T-helper 17 cell (primary cell): ENCODE results near the gene TRPM5. TPM values are rescaled to one million over a fixed set of nuclear protein-coding genes. Genes with fewer than 3 reads are reported as not detected.

ENCODE experiments used
- ATAC-seq: fragments of 150-1000 bp; cut with Tn5 transposase; 2 replicates; pipeline ENCODE4 v1.10.0; 2021; ENCODE audit warnings: mild to moderate bottlenecking, moderate library complexity
- DNase-seq, 3 donors: peaks; one replicate each; pipeline versions ENCODE4 v3.0.0 to v3.0.0-alpha.2; 2020 to 2021
- H3K9me3 ChIP-seq: one replicate; pipeline ENCODE4 v1.7.0; 2013; ENCODE audit warnings: low read length, mild to moderate bottlenecking; ENCODE audit not compliant: control insufficient read depth, poor library complexity, severe bottlenecking
- H3K27ac Mint-ChIP-seq: one replicate; pipeline ENCODE4 v1.8.0; 2022; ENCODE audit warnings: mild to moderate bottlenecking, moderate library complexity, mixed read lengths
- H3K27me3 Mint-ChIP-seq: one replicate; pipeline ENCODE4 v1.8.0; 2022; ENCODE audit warnings: mixed read lengths
- H3K36me3 Mint-ChIP-seq: one replicate; pipeline ENCODE4 v1.8.0; 2022; ENCODE audit warnings: low read depth, mixed read lengths
- H3K4me1 Mint-ChIP-seq: one replicate; pipeline ENCODE4 v1.8.0; 2022; ENCODE audit warnings: mild to moderate bottlenecking, mixed read lengths
- H3K4me3 Mint-ChIP-seq: one replicate; pipeline ENCODE4 v1.8.0; 2022; ENCODE audit warnings: mild to moderate bottlenecking, moderate library complexity, mixed read lengths
- total RNA-seq, 4 donors: library from RNA in 2 of 4; stranded (reverse) in 2 of 4; gene quantifications; one replicate each; pipeline ENCODE4 v1.2.3 and lab custom pipeline; 2022 to 2026

The TRPM5 gene
- total RNA-seq, 2 donors from 2014 or later, result 0.07 to 0.08 TPM

DNA sequence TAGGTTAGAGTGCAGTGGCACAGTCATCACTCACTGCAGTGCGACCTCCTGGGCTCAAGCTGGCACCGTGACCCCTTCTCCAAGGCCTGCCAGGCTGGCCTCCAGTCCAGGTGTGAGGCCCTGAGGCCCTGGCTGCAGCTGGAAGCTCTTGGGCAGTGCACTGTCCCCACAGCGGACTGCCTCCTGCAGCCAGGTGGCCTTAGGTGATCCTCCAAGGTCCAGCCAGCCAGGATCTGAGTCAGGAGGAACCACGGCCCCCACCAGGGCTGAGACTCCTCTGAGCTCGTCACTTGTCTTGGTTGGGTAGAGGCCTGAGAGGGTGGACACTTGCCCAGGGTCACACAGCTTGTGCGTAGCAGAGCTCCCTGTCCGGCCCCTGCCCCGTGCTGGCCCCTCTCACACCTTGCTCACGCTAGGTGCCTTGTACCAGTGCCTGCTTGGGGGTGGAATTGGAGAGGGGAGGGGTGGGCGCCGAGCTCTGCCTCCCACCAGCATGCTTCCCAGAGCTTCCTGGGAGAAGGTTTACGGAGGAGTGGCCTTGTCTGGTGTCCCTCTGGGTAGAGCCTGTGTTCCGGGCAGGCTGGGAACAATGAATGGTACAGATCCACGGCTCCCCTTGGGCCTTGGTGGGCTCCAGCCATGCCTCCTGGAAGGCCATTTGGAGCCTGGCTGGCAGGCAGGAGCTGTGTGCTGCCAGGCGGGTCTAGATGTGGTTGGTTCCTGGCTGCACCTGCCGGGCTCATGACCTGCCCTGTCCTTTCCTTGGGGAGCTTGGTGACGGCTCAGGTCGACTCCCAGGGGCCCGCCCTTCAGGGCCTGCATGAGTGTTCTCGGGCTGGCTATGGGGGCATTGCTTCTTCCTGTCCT lies 21.1 kb upstream of the TRPM5 start:
- no peak overlapping the region for H3K4me3 Mint-ChIP-seq
- H3K9me3 ChIP-seq, result no peaks in the 10 kb centered on the region
- H3K36me3 Mint-ChIP-seq, result no peaks in the 10 kb centered on the region
- peaks cover 19% of the 10 kb centered on the region for H3K4me1 Mint-ChIP-seq
- ATAC-seq, result no peak
- H3K27ac Mint-ChIP-seq, result no peak overlapping the region
- no peaks in the 10 kb centered on the region for H3K27me3 Mint-ChIP-seq
- DNase-seq, result no peak

DNA sequence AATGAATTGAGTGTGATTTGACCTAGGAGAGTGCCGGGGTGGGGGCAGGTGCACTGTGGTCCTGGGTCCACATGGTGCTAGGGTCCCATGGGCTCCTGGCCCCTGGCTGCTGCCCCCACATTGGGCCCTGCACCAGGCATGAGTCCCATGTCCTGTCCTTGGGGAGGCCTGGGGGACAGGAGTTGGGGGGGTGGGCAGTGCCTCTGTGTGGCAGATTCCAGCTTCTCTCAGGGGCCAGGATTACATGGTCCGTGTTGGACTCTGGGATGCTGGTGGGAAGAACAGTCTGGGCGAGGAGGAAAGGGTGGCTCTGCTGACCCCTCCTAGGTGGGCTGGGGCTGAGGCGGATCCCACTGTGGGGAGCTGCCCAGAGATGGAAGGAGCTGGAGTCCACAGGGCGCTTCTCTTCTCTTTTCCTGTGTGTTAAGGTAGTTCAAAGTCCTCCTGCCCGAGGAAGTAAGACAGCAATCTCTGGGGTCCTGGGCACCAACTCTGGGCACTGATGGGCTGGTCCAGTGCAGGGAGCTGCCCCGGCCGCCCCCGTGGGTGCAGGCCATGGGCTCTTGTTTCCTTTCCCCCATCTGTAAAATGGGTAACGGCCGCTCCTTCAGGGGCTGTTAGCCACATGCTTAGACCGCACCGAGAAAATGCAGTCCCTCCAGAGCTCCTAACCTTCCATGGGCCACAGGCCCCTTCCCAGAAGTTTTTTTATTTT lies 20.3 kb upstream of the TRPM5 start:
- DNase-seq (no peak), ATAC-seq (no peak)
- H3K9me3 ChIP-seq, result no peaks in the 10 kb centered on the region
- H3K4me3 Mint-ChIP-seq, result no peak overlapping the region
- H3K27me3 Mint-ChIP-seq, result no peaks in the 10 kb centered on the region
- no peak overlapping the region for H3K27ac Mint-ChIP-seq
- H3K36me3 Mint-ChIP-seq, result no peaks in the 10 kb centered on the region
- peaks cover 19% of the 10 kb centered on the region for H3K4me1 Mint-ChIP-seq

DNA sequence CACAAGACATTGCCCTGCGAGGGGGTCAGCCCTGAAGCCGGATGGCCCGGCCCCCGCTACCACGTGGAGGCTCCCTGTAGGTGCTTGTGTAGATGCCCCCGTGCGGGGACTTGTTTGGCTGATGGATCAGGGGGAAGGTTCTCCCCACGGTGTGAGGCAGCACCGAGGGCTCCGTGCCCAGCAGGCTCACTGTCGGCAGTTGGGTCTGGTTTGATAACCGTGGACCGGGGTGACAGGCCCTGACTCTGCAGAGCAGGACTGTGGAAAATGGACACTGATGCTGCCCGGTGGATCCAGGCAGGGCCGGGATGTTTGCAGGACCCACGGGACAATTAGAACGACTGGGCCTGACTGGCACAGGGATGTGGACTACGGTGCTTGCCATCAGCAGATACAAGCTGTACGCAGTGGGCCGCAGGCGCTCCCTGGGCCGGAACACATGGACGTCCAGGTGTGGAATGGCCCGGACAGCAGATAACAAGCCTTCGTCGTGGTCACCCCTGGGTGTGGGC lies 19.5 kb upstream of the TRPM5 start:
- no peak overlapping the region for H3K27ac Mint-ChIP-seq
- H3K4me1 Mint-ChIP-seq, result peaks cover 23% of the 10 kb centered on the region
- no peaks in the 10 kb centered on the region for H3K36me3 Mint-ChIP-seq
- no peaks in the 10 kb centered on the region for H3K27me3 Mint-ChIP-seq
- no peak for DNase-seq
- H3K4me3 Mint-ChIP-seq, result no peak overlapping the region
- H3K9me3 ChIP-seq, result no peaks in the 10 kb centered on the region
- no peak for ATAC-seq

DNA sequence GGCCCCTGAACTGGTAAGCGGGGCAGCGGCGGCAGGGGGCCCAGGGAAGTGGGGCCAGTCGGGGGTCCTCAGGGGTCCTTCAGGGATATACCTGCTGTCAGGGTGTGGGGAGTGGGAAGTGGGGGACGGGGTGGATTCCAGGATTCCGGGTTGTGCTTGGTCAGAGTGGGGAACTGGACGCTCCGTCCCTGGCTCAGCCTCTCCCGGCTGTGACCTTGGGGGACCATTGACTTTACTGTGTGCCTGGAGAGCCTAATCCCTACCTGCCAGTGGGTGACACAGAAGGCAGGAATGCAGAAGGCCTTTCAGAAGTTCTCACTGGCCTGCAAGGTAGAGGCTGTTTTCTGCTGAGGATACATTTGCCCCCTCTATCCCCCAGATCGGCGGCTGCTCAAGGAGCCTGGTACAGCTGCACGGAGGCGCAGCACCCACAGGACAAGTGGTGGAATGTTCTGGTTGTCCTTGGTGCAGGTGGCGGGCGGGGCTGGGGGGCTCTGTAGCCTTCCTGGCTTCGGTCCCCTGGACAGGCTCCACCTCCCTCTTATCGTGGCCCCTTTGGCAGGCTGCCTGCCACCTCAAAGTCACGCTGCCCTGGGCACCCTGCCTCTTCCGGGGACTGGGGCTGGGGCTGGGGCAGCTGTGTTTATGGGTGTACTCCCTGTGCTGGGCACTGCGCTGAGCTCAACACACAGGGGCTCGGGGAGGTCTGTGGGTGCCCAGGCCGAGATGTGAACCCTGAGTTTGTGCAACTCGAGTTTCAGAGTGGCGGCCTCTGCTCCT lies 18.9 kb upstream of the TRPM5 start:
- H3K9me3 ChIP-seq, result no peaks in the 10 kb centered on the region
- DNase-seq (no peak), ATAC-seq (no peak)
- peaks cover 25% of the 10 kb centered on the region for H3K4me1 Mint-ChIP-seq
- H3K27ac Mint-ChIP-seq, result no peak overlapping the region
- H3K27me3 Mint-ChIP-seq, result no peaks in the 10 kb centered on the region
- peak overlapping the region; percentile 62 for H3K4me3 Mint-ChIP-seq
- H3K36me3 Mint-ChIP-seq, result no peaks in the 10 kb centered on the region

DNA sequence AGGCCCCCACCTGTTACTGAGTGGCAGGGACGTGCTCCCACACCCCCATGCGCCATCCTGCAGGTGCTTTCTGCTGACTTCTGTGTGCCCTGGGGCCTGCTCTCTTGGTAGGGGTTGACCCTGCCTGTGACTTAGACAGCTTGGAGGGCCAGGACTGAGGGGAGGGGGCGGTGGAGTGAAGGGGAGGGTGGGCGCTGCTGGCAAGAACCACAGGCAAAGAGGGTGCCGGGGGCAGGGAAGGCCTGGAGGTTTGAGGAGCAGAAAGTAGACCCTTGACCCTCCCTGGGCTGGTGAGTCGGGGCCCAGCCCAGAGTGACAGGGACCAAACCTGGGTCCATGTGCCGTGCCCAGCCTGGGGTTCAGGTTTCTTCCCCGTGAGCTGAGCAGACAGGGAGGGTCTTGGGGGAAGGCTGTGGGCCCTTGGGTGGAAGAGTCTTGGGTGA lies 18.2 kb upstream of the TRPM5 start:
- H3K9me3 ChIP-seq, result no peaks in the 10 kb centered on the region

DNA sequence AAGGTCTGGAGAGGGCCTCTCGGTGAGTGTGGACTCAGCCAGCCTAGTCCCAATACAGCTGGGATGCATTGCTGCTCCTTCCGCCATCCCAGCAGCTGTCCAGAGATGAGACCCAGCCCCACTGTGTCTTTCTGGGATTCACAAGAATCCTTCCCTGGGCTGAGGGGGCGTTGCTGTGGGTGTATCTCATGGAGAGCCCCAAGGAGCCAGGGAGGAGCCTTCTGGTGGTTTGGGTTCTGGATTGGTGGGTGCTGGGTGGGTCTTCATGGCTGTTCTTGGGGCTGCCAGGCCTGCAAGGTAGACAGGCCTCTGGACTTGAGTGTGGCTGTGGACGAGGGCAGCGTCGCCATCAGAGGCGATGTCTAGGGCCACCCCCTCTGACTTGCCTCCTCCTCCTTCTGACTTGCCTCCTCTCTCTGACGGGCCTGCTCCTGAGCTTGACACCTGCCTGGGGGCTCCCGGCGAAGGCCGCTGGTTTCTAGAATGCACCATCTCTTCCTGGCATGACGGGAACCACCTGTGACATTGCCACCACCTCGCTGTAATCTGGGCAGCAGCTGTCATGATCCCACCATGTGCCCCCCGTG lies 17.7 kb upstream of the TRPM5 start:
- ATAC-seq (no peak), DNase-seq (no peak)
- H3K9me3 ChIP-seq, result no peaks in the 10 kb centered on the region
- peaks cover 15% of the 10 kb centered on the region for H3K4me1 Mint-ChIP-seq
- no peaks in the 10 kb centered on the region for H3K27me3 Mint-ChIP-seq
- H3K36me3 Mint-ChIP-seq, result no peaks in the 10 kb centered on the region
- H3K27ac Mint-ChIP-seq, result no peak overlapping the region
- no peak overlapping the region for H3K4me3 Mint-ChIP-seq

More for the DNA sequence above, 18.2 kb upstream of the TRPM5 start:
- Mint-ChIP-seq H3K4me1 (peaks cover 20% of the 10 kb centered on the region), H3K4me3 (peak overlapping the region; percentile 62), H3K27me3 (no peaks in the 10 kb centered on the region), H3K27ac (no peak overlapping the region), H3K36me3 (no peaks in the 10 kb centered on the region)
- no peak for ATAC-seq
- no peak for DNase-seq

DNA sequence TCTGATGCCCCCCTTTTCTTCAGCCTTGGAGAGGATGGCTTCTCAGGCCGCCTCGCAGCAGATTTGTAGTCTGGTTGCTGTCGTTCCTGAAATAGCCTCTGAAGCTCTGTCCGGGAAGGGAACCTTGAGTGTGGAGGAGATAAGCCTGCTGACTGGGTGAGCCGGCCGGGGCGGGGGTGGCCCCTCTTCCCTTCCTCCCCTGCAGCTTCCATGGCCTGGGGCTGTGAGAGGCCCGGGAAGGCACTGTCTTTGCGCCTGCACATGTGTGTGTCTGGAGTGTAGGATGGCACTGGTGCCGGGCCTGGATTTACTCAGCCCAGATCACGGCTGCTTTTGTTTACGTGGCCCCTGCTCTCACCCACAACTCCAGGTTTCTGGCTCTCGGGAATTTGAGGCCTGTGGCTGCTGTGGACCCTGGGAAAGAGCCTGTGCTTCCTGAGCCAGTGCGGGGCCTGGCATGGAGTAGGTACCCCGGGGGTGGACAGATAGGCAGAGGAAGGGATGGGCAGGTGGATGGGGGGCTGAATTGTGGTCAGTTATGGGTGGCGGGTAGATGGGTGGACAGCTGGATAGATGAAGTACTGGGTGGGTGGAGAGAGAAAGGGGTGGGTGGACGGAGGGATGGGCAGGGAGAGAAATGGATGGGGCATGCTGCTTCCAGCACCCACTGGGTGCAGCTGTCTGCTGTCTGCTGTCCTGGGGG lies 17.1 kb upstream of the TRPM5 start:
- ATAC-seq, result no peak
- no peaks in the 10 kb centered on the region for H3K36me3 Mint-ChIP-seq
- H3K4me3 Mint-ChIP-seq, result no peak overlapping the region
- DNase-seq, result no peak
- H3K9me3 ChIP-seq, result no peaks in the 10 kb centered on the region
- peaks cover 10% of the 10 kb centered on the region for H3K4me1 Mint-ChIP-seq
- no peak overlapping the region for H3K27ac Mint-ChIP-seq
- H3K27me3 Mint-ChIP-seq, result no peaks in the 10 kb centered on the region

DNA sequence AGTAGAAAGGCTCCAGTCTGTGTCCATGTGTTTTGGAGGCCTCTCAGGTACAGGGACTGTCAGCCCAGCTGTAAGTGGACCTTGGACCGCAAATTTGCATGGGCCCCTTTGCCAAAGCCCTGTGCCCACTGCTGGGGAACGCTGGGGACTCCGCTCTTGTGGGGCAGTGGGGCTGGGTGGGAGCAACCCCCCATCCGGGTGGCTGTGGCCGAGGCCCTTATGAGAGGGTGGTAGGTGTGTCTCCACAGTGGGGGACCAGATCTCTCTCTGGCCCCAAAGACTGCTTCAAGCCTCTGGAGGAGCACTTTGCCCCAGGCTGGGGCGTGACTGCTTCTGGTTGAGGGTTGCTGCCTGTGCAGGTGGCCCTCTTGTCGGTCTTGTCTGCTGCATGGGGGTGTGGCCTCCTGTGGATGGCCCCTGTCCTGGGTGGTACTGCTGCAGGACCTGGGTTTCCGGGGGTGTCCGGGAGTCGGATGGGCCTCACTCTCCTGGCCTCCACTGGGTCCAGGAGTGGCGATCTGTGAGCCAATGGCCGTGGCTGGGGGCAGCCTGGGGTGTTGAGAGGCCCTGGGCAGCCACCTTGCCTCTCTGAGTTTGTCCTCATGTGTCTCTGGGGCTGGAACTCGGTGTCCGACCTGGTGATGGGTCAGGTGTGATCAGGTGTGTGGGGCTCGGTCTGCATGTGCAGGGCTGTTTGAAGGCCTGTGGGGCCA lies 16.4 kb upstream of the TRPM5 start:
- H3K4me1 Mint-ChIP-seq, result peaks cover 10% of the 10 kb centered on the region
- no peak overlapping the region for H3K4me3 Mint-ChIP-seq
- no peak overlapping the region for H3K27ac Mint-ChIP-seq

DNA sequence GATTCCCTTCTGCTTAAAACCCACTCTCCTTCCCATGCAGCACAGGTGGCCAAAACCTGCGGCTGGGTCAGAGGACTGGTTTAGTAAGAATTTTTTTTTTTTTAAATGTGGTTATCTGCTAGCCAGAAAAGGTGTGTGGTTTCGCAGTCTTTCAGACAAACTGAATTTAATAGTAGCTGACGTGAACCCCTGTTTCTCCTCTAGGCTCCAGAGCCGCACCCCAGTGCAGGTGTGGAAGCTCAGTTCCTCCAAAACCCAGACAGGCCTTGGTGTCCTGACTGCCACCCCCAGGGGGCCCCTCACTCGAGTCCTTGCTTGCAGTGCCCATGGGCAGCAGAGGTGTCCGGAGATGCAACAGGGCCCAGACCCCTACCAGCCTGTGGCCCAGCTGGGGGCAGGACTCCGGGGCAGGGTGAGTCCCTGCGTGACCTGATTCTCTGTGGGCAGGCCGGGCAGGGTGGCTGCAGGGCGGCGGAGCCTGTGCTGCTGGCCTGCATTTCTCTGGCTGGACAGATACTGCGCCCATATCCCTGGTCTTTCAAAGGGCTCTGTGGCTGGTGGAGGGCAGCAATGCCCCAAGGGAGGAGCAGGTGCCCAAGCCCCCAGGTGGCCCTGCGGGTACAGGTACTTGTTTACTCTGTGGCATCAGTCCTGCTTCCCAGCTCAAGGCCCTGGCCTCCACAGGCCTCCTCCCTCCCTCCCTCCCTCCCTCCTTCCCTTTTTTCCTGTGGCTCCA lies 15.7 kb upstream of the TRPM5 start:
- no peak overlapping the region for H3K27ac Mint-ChIP-seq
- ATAC-seq (no peak), DNase-seq (no peak)
- H3K36me3 Mint-ChIP-seq, result no peaks in the 10 kb centered on the region
- H3K4me1 Mint-ChIP-seq, result peaks cover 10% of the 10 kb centered on the region
- H3K27me3 Mint-ChIP-seq, result no peaks in the 10 kb centered on the region
- H3K9me3 ChIP-seq, result no peaks in the 10 kb centered on the region
- H3K4me3 Mint-ChIP-seq, result no peak overlapping the region

More for the DNA sequence above, 16.4 kb upstream of the TRPM5 start:
- H3K27me3 Mint-ChIP-seq, result no peaks in the 10 kb centered on the region
- DNase-seq (no peak), ATAC-seq (no peak)
- no peaks in the 10 kb centered on the region for H3K36me3 Mint-ChIP-seq
- H3K9me3 ChIP-seq, result no peaks in the 10 kb centered on the region

DNA sequence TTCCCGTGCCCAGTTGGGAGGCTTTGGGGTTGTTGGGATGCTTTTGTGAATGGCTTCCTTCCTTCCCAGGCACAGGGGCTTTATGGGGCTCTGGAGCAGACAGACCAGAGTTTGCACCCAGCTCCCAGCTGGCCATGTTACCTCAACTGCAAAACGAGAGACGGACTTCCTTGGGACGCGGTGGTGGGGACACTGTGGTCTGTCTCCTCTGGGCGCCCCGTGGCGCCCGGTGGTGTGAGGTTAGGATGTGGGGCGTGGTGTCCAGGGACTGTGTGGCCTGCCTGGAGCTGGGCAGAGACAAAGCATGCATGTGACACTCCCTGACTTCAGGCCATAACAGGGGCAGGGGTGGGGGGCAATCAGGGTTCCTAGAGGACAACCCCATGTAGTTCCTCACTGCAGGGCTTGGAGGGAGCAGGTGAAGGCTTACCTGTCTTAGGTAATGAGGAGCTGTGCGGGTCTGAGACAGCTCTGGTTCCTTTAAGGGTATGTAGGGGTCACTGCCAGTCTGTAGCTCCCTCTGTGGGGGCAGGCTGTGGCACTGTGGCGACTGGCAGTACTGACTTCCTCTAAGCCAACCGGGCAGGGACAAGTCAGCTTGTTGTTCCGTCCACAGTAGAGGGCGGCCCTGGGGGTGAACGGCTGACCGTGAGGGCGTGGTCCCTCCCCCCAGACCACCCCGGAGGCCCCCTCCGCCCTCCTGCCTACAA lies 14.9 kb upstream of the TRPM5 start:
- no peak for ATAC-seq

DNA sequence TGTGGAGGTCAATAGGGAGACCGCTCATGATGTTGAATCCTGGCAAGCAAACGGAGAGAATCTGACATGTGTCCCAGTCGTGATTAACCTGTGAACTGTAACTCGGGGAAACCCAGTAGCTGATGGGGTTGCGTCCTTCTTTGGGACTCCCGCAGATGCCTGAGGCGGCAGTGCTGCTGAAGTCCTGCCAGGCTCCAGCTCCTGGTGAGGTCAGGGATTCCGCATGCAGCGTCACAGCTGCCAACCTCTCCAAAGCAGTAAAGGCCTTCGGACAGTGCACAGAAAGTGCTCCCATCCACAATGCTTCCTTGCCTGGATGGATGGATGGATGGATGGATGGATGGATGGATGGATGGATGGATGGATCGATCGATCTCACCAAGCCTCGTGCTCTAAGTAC lies 14.0 kb upstream of the TRPM5 start:
- H3K4me1 Mint-ChIP-seq, result peaks cover 10% of the 10 kb centered on the region
- H3K4me3 Mint-ChIP-seq, result no peak overlapping the region
- no peak overlapping the region for H3K27ac Mint-ChIP-seq
- H3K36me3 Mint-ChIP-seq, result no peaks in the 10 kb centered on the region
- no peaks in the 10 kb centered on the region for H3K9me3 ChIP-seq
- no peaks in the 10 kb centered on the region for H3K27me3 Mint-ChIP-seq
- DNase-seq (no peak), ATAC-seq (no peak)

More for the DNA sequence above, 14.9 kb upstream of the TRPM5 start:
- Mint-ChIP-seq H3K27me3 (no peaks in the 10 kb centered on the region), H3K36me3 (no peaks in the 10 kb centered on the region), H3K4me3 (no peak overlapping the region), H3K4me1 (peaks cover 10% of the 10 kb centered on the region), H3K27ac (no peak overlapping the region)
- no peaks in the 10 kb centered on the region for H3K9me3 ChIP-seq
- no peak for DNase-seq
